ENCODE data around the gene TENM4.

DNA sequence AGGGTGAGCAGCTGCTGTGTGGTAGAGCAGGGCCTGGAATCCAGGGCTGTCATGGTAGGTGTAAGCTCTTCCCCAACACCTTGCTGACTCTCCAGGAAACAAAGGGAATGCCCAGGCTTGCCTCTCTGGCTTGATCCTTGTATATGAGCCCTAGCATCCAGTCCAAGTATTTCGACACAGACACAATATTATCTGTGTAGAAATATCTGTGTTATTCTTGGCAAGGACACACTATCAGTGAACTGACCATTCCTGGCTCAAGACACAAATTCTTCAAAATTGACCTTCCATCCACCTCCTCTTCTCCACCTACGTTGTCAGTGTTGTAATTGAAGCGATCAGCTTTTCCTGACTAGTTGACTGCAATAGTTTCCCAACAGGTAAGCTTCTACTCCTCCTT, 554.2 kb downstream of the TENM4 start:
- TF ChIP-seq ZNF792 (tag by site-specific recombination; IDR thresholded peaks at IDR 0.05) = no peak
- TF ChIP-seq, protein P1, sequence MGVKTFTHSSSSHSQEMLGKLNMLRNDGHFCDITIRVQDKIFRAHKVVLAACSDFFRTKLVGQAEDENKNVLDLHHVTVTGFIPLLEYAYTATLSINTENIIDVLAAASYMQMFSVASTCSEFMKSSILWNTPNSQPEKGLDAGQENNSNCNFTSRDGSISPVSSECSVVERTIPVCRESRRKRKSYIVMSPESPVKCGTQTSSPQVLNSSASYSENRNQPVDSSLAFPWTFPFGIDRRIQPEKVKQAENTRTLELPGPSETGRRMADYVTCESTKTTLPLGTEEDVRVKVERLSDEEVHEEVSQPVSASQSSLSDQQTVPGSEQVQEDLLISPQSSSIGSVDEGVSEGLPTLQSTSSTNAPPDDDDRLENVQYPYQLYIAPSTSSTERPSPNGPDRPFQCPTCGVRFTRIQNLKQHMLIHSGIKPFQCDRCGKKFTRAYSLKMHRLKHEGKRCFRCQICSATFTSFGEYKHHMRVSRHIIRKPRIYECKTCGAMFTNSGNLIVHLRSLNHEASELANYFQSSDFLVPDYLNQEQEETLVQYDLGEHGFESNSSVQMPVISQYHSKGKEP (tag by site-specific recombination; IDR thresholded peaks at IDR 0.05) = no peak
- TF ChIP-seq, protein P2, sequence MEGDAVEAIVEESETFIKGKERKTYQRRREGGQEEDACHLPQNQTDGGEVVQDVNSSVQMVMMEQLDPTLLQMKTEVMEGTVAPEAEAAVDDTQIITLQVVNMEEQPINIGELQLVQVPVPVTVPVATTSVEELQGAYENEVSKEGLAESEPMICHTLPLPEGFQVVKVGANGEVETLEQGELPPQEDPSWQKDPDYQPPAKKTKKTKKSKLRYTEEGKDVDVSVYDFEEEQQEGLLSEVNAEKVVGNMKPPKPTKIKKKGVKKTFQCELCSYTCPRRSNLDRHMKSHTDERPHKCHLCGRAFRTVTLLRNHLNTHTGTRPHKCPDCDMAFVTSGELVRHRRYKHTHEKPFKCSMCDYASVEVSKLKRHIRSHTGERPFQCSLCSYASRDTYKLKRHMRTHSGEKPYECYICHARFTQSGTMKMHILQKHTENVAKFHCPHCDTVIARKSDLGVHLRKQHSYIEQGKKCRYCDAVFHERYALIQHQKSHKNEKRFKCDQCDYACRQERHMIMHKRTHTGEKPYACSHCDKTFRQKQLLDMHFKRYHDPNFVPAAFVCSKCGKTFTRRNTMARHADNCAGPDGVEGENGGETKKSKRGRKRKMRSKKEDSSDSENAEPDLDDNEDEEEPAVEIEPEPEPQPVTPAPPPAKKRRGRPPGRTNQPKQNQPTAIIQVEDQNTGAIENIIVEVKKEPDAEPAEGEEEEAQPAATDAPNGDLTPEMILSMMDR (tag by site-specific recombination; IDR thresholded peaks at IDR 0.05) = no peak
- no peak for TF ChIP-seq ZNF501 (tag by site-specific recombination; IDR thresholded peaks at IDR 0.05)
- TF ChIP-seq, protein P3, sequence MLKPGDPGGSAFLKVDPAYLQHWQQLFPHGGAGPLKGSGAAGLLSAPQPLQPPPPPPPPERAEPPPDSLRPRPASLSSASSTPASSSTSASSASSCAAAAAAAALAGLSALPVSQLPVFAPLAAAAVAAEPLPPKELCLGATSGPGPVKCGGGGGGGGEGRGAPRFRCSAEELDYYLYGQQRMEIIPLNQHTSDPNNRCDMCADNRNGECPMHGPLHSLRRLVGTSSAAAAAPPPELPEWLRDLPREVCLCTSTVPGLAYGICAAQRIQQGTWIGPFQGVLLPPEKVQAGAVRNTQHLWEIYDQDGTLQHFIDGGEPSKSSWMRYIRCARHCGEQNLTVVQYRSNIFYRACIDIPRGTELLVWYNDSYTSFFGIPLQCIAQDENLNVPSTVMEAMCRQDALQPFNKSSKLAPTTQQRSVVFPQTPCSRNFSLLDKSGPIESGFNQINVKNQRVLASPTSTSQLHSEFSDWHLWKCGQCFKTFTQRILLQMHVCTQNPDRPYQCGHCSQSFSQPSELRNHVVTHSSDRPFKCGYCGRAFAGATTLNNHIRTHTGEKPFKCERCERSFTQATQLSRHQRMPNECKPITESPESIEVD (tag by site-specific recombination; IDR thresholded peaks at IDR 0.05) = no peak
- no peak for TF ChIP-seq ZNF426 (tag by site-specific recombination; IDR thresholded peaks at IDR 0.05)
- no peak for TF ChIP-seq ZNF184 (tag by site-specific recombination; IDR thresholded peaks at IDR 0.05)
- TF ChIP-seq, protein P4, sequence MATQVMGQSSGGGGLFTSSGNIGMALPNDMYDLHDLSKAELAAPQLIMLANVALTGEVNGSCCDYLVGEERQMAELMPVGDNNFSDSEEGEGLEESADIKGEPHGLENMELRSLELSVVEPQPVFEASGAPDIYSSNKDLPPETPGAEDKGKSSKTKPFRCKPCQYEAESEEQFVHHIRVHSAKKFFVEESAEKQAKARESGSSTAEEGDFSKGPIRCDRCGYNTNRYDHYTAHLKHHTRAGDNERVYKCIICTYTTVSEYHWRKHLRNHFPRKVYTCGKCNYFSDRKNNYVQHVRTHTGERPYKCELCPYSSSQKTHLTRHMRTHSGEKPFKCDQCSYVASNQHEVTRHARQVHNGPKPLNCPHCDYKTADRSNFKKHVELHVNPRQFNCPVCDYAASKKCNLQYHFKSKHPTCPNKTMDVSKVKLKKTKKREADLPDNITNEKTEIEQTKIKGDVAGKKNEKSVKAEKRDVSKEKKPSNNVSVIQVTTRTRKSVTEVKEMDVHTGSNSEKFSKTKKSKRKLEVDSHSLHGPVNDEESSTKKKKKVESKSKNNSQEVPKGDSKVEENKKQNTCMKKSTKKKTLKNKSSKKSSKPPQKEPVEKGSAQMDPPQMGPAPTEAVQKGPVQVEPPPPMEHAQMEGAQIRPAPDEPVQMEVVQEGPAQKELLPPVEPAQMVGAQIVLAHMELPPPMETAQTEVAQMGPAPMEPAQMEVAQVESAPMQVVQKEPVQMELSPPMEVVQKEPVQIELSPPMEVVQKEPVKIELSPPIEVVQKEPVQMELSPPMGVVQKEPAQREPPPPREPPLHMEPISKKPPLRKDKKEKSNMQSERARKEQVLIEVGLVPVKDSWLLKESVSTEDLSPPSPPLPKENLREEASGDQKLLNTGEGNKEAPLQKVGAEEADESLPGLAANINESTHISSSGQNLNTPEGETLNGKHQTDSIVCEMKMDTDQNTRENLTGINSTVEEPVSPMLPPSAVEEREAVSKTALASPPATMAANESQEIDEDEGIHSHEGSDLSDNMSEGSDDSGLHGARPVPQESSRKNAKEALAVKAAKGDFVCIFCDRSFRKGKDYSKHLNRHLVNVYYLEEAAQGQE (tag by site-specific recombination; IDR thresholded peaks at IDR 0.05) = no peak
- TF ChIP-seq ZFP3 (tag by site-specific recombination; IDR thresholded peaks at IDR 0.05; ENCODE audit: low read depth) = no peak
- TF ChIP-seq KLF1 (tag by site-specific recombination; IDR thresholded peaks at IDR 0.05) = no peak
- TF ChIP-seq KLF9 (tag by site-specific recombination; IDR thresholded peaks at IDR 0.05; ENCODE audit: low read depth) = no peak
- TF ChIP-seq ZNF10 (tag by site-specific recombination; IDR thresholded peaks at IDR 0.05) = no peak
- TF ChIP-seq ZNF366 (tag by site-specific recombination; conservative IDR thresholded peaks at IDR 0.05) = no peak
- no peak for TF ChIP-seq HOXC10 (CRISPR knock-in tag; IDR thresholded peaks at IDR 0.05)
